Activated CD4-positive, CD25-positive, alpha-beta regulatory T cell treated with anti-CD3 and anti-CD28 coated beads, Interleukin-2, amount 50 U/mL, for 72 hours (primary cell): Measurements from ENCODE around the gene STK11.

Source experiments
- DNase-seq: peaks from one replicate; pipeline ENCODE4 v3.0.0; 2021

The STK11 gene

GRCh38 chr19:1263188-1263587, 57.6 kb downstream of the STK11 start:
- no peak for DNase-seq

GRCh38 chr19:1264801-1265614, 59.4 kb downstream of the STK11 start:
- DNase-seq: no peak

GRCh38 chr19:1265615-1266128, 60.1 kb downstream of the STK11 start:
- DNase-seq: no peak

GRCh38 chr19:1266129-1266915, 60.7 kb downstream of the STK11 start:
- peak; percentile 89 for DNase-seq

GRCh38 chr19:1266916-1267476, 61.4 kb downstream of the STK11 start:
- DNase-seq: peak; percentile 88

GRCh38 chr19:1267477-1268225, 62.1 kb downstream of the STK11 start:
- no peak for DNase-seq

- DNase-seq: no peak
These were observed 62.9 kb downstream of the STK11 start for GRCh38 chr19:1268226-1269064.

GRCh38 chr19:1269065-1269477, 63.5 kb downstream of the STK11 start, which contains the start of gene CIRBP:
Gene CIRBP (plus strand): TSS chr19:1269332. CDS start chr19:1270934, 1,602 bp downstream.
- DNase-seq: peak; percentile 100

GRCh38 chr19:1269478-1270212, 64.1 kb downstream of the STK11 start:
- DNase-seq: peak; percentile 88

GRCh38 chr19:1270213-1270853, 64.8 kb downstream of the STK11 start:
- no peak for DNase-seq

GRCh38 chr19:1270854-1271527, 65.4 kb downstream of the STK11 start:
- DNase-seq: no peak

GRCh38 chr19:1271528-1272422, 66.2 kb downstream of the STK11 start:
- DNase-seq: no peak

GRCh38 chr19:1272423-1273262, 67.1 kb downstream of the STK11 start:
- no peak for DNase-seq

- no peak for DNase-seq
These were observed 67.9 kb downstream of the STK11 start for GRCh38 chr19:1273263-1274041.

GRCh38 chr19:1274081-1274851, 68.7 kb downstream of the STK11 start:
- no peak for DNase-seq

- no peak for DNase-seq
These were observed 69.3 kb downstream of the STK11 start for GRCh38 chr19:1274852-1275259.
